Caco-2 (cell line): Measurements from ENCODE around the gene KCNK16. TPM values are rescaled to one million over a fixed set of nuclear protein-coding genes. Genes with fewer than 3 reads are reported as not detected.

Experiments
- BruUV-seq: library from RNA; stranded (reverse); fragments of 400-500 nt; replicated peaks from 2 replicates; lab custom pipeline; 2021; lab: Mats Ljungman, UMichigan
- CTCF ChIA-PET: fragments of 300-600 bp; sonication (Branson Sonifier 250); formaldehyde crosslinking; loops from one replicate; lab custom pipeline; 2022; ENCODE audit warnings: antibody characterized with exemption; lab: Charles Lee
- POLR2A ChIA-PET: fragments of 300-600 bp; sonication (Branson Sonifier 250); formaldehyde crosslinking; loops from one replicate; lab custom pipeline; 2022; ENCODE audit warnings: antibody characterized with exemption; lab: Charles Lee
- DNase-seq, 2 experiments: peaks; one replicate each; pipeline versions ENCODE4 v3.0.0 to v3.0.0-alpha.2; 2020 to 2022
- H3K27me3 ChIP-seq: replicated peaks from 2 replicates; pipeline ENCODE4 v1.6.0; 2011; ENCODE audit warnings: low read length; ENCODE audit not compliant: control insufficient read depth, insufficient read depth
- H3K36me3 ChIP-seq: 2 replicates; pipeline ENCODE4 v1.5.1; 2011; ENCODE audit warnings: low read length; ENCODE audit not compliant: control insufficient read depth, insufficient read depth
- H3K4me1 ChIP-seq: fragments of 250-450 bp; sonication (Bioruptor Pico); 2 replicates; pipeline ENCODE4 v1.5.1; 2020; ENCODE audit warnings: mild to moderate bottlenecking
- H3K4me3 ChIP-seq: 2 replicates; pipeline ENCODE4 v1.5.1; 2011; ENCODE audit warnings: low read depth, mild to moderate bottlenecking, control low read depth, low read length
- H3K9me3 ChIP-seq: fragments of 250-450 bp; sonication (Bioruptor Pico); 2 replicates; pipeline ENCODE4 v1.5.1; 2020; ENCODE audit warnings: mild to moderate bottlenecking, moderate library complexity
- H3K27ac Mint-ChIP-seq: one replicate; pipeline ENCODE4 v1.8.0; 2022; ENCODE audit warnings: mixed read lengths; ENCODE audit not compliant: unreplicated experiment
- H3K27me3 Mint-ChIP-seq: one replicate; pipeline ENCODE4 v1.8.0; 2022; ENCODE audit warnings: mixed read lengths; ENCODE audit not compliant: insufficient read depth, unreplicated experiment
- H3K36me3 Mint-ChIP-seq: one replicate; pipeline ENCODE4 v1.8.0; 2022; ENCODE audit warnings: mild to moderate bottlenecking, mixed read lengths; ENCODE audit not compliant: insufficient read depth, unreplicated experiment
- H3K4me1 Mint-ChIP-seq: one replicate; pipeline ENCODE4 v1.8.0; 2022; ENCODE audit warnings: low read depth, mixed read lengths; ENCODE audit not compliant: unreplicated experiment
- H3K4me3 Mint-ChIP-seq: one replicate; pipeline ENCODE4 v1.8.0; 2022; ENCODE audit warnings: mild to moderate bottlenecking, moderate library complexity, mixed read lengths; ENCODE audit not compliant: unreplicated experiment
- H3K9me3 Mint-ChIP-seq: one replicate; pipeline ENCODE4 v1.8.0; 2022; ENCODE audit warnings: mixed read lengths; ENCODE audit not compliant: unreplicated experiment
- intact Hi-C: fragments of 100-400 bp; cut with micrococcal nuclease; formaldehyde crosslinking; loops from one replicate; pipeline ENCODE4 v1.10.0; 2022; ENCODE audit not compliant: unreplicated experiment
- total RNA-seq: library from RNA; stranded (reverse); gene quantifications from 2 replicates; pipeline ENCODE4 v1.2.3, GENCODE V29; 2022
- TF ChIP-seq, protein P1 (sequence below), 2 experiments: fragments of 200-600 bp in 1 of 2; IDR thresholded peaks; 1 replicate in 1 of 2; 2 replicates in 1 of 2; pipeline versions ENCODE4 v1.5.1 to v1.8.0; 2011 to 2022; ENCODE audit warnings: antibody characterized with exemption in 1 of 2, control low read depth in 1 of 2, inconsistent platforms in 1 of 2, low read depth in 1 of 2, low read length in 1 of 2, mild to moderate bottlenecking in 1 of 2, moderate library complexity in 1 of 2; ENCODE audit not compliant: insufficient read depth in 1 of 2, severe bottlenecking in 1 of 2, unreplicated experiment in 1 of 2

The KCNK16 gene
- total RNA-seq, 1 experiment from 2014 or later = not detected

DNA sequence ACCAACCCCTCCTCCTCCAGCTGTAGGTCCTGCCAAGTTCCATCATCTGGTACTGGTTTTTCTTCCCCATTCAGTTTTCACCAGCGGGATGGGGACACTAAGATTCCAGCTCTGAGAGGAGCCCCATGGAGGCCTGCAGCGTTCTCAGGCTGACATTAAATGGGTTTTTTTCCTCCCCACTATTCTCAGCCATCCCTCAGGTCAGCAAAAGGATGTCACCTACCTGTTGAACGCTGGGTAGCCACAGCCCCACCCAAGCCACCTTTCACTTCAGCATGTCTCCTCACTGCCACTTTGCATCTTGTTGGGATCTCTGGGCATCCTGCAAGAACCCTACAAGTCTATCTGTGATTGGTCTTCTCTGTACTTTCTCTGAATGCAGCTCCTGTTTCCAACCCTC lies 15.0 kb downstream of the KCNK16 start:
- Mint-ChIP-seq H3K4me3 (no peak overlapping the region), H3K27me3 (peaks cover 9% of the 10 kb centered on the region), H3K4me1 (peaks cover 1% of the 10 kb centered on the region), H3K27ac (no peak overlapping the region), H3K9me3 (no peaks in the 10 kb centered on the region), H3K36me3 (peaks cover 8% of the 10 kb centered on the region)
- no peak for DNase-seq
- TF ChIP-seq, protein P1, sequence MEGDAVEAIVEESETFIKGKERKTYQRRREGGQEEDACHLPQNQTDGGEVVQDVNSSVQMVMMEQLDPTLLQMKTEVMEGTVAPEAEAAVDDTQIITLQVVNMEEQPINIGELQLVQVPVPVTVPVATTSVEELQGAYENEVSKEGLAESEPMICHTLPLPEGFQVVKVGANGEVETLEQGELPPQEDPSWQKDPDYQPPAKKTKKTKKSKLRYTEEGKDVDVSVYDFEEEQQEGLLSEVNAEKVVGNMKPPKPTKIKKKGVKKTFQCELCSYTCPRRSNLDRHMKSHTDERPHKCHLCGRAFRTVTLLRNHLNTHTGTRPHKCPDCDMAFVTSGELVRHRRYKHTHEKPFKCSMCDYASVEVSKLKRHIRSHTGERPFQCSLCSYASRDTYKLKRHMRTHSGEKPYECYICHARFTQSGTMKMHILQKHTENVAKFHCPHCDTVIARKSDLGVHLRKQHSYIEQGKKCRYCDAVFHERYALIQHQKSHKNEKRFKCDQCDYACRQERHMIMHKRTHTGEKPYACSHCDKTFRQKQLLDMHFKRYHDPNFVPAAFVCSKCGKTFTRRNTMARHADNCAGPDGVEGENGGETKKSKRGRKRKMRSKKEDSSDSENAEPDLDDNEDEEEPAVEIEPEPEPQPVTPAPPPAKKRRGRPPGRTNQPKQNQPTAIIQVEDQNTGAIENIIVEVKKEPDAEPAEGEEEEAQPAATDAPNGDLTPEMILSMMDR (IDR thresholded peaks at IDR 0.05; ENCODE audit: insufficient read depth in 1 of 2, low read depth in 1 of 2, low read length in 1 of 2, severe bottlenecking in 1 of 2, unreplicated experiment in 1 of 2) = no peak
- H3K4me1 ChIP-seq = peaks cover 6% of the 10 kb centered on the region
- ChIA-PET CTCF (interaction anchor here (1.2 kb wide), 1 partner anchor 118 kb away, joined by 3 read pairs; no protein-coding TSS in a partner anchor), POLR2A (no interaction called here)
- BruUV-seq = no TSS peak
- H3K9me3 ChIP-seq = no peaks in the 10 kb centered on the region
- no peaks in the 10 kb centered on the region for H3K27me3 ChIP-seq
- H3K36me3 ChIP-seq = no peaks in the 10 kb centered on the region
- no peak overlapping the region for H3K4me3 ChIP-seq
- intact Hi-C loops = no loop called here

DNA sequence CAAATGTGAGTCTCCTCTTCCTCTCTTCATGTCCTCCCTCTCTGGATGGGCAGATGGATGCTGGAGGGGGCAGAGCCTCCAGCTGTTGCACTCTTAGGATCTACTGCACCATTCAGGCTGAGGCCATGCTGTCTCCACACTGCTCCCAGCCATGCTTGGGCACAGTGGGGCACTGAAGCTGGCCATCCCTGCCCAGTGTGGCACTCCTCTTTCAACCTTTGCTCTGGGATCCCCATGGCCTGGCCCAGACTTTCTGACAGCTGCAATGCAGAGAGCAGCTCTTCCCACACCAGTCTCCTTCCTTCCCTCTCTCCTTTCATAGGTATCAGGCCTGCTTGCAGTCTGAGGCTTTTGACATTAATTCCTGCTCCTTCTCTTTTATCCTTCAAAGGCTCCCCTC lies 17.6 kb downstream of the KCNK16 start:
- H3K36me3 ChIP-seq = no peaks in the 10 kb centered on the region
- intact Hi-C loops = no loop called here
- POLR2A ChIA-PET = no interaction called here
- no peak overlapping the region for H3K27ac Mint-ChIP-seq
- H3K27me3 Mint-ChIP-seq = no peaks in the 10 kb centered on the region
- H3K4me3 Mint-ChIP-seq = no peak overlapping the region
- no peak overlapping the region for H3K4me3 ChIP-seq
- no peak for DNase-seq
- peaks cover 9% of the 10 kb centered on the region for H3K4me1 ChIP-seq
- TF ChIP-seq, protein P1 (IDR thresholded peaks at IDR 0.05; ENCODE audit: insufficient read depth in 1 of 2, low read depth in 1 of 2, low read length in 1 of 2, severe bottlenecking in 1 of 2, unreplicated experiment in 1 of 2) = no peak
- peaks cover 7% of the 10 kb centered on the region for H3K4me1 Mint-ChIP-seq
- CTCF ChIA-PET = interaction anchor here (2.9 kb wide), 1 partner anchor 138 kb away, joined by 34 read pairs; no protein-coding TSS in a partner anchor
- H3K36me3 Mint-ChIP-seq = peaks cover 1% of the 10 kb centered on the region
- no peaks in the 10 kb centered on the region for H3K9me3 Mint-ChIP-seq
- no TSS peak for BruUV-seq
- no peaks in the 10 kb centered on the region for H3K9me3 ChIP-seq
- no peaks in the 10 kb centered on the region for H3K27me3 ChIP-seq

DNA sequence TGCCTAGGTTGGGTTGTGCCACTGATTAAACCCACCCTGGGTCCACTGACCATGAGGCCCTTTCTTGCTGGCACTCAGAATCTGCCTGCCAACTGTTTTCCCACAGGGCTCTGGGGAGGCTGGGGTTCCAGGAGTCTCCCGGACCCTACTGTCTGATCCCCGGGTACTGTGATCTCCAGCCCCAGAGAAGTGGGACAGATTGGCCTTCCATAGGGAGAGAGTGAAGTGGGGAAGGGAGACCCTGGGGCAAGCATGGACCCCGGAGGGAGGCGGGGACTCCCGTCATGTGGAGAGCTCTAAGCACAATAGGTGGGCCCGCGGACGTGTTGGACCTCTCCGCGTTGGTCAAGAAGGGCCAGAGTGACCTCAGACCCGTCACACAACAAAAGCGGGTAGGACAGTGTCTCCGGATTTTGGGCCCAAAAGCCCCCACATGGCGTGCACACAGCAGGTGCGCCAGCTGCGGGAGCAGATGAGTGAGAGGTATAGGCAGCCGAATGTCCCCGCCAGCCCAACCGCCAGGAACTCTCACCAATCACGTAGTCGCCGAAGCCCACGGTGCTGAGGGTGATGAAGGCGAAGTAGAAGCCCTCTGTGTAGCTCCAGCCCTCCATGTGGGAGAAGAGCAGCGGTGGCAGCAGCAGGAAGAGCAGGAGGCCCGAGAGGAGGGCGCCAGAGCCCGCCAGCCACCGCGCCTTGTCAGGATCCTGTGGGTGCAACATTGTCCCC lies 18.9 kb downstream of the KCNK16 start:
- CTCF ChIA-PET = interaction anchor here (1.0 to 2.9 kb wide), 14 partner anchors 23 to 306 kb away, joined by 3 to 34 read pairs (median 5); no protein-coding TSS in a partner anchor
- Mint-ChIP-seq H3K36me3 (no peaks in the 10 kb centered on the region), H3K27ac (no peak overlapping the region), H3K4me1 (peaks cover 7% of the 10 kb centered on the region), H3K9me3 (no peaks in the 10 kb centered on the region), H3K4me3 (no peak overlapping the region), H3K27me3 (no peaks in the 10 kb centered on the region)
- intact Hi-C loops = loop anchor here (1.0 to 2.0 kb wide), 6 partner anchors 37 to 331 kb away; partner anchors contain the start of gene KCNK5
- POLR2A ChIA-PET = interaction anchor here (0.6 kb wide), 1 partner anchor 145 kb away, joined by 9 read pairs; no protein-coding TSS in a partner anchor
- Histone ChIP-seq H3K27me3 (no peaks in the 10 kb centered on the region), H3K36me3 (no peaks in the 10 kb centered on the region), H3K9me3 (no peaks in the 10 kb centered on the region), H3K4me3 (no peak overlapping the region), H3K4me1 (peaks cover 9% of the 10 kb centered on the region)
- TF ChIP-seq, protein P1 (IDR thresholded peaks at IDR 0.05; ENCODE audit: insufficient read depth in 1 of 2, low read depth in 1 of 2, low read length in 1 of 2, severe bottlenecking in 1 of 2, unreplicated experiment in 1 of 2) = no peak
- BruUV-seq = no TSS peak
- no peak for DNase-seq
